ENCODE measurements around the gene PSENEN. TPM values are rescaled to one million over a fixed set of nuclear protein-coding genes. Genes with fewer than 3 reads are reported as not detected.

Gene PSENEN
- total and polyA plus RNA-seq, 2 experiments from 2014 or later = 20.6 to 175 TPM

- TF ChIP-seq ZNF462 (CRISPR knock-in tag; IDR thresholded peaks at IDR 0.05) = no peak
- TF ChIP-seq EZH2phosphoT487 (IDR thresholded peaks at IDR 0.05; ENCODE audit: unreplicated experiment) = no peak
- no peak for TF ChIP-seq ZNF331 (CRISPR knock-in tag; IDR thresholded peaks at IDR 0.05; ENCODE audit: low read depth)
- no peak for TF ChIP-seq NANOG (IDR thresholded peaks at IDR 0.05; ENCODE audit: borderline replicate concordance)
- TF ChIP-seq EZH2 (IDR thresholded peaks at IDR 0.05; ENCODE audit: low read depth, unreplicated experiment) = no peak
- no peak for TF ChIP-seq POLR2AphosphoS5 (IDR thresholded peaks at IDR 0.05; ENCODE audit: low read depth)
- no peak for TF ChIP-seq ZNF114 (CRISPR knock-in tag; IDR thresholded peaks at IDR 0.05)
Observed at GRCh38 chr19:35786299-35787160, 41.1 kb downstream of the PSENEN start (continued).

- no peak overlapping the region for H3K4me2 ChIP-seq
Observed at GRCh38 chr19:35787227-35787799, 41.9 kb downstream of the PSENEN start.

More at GRCh38 chr19:35787227-35787799, 41.9 kb downstream of the PSENEN start:
- ATAC-seq (no peak), DNase-seq (ENCODE audit: low spot score) (no peak)
- Histone ChIP-seq H3K27me3 (ENCODE audit: insufficient read depth) (no peaks in the 10 kb centered on the region), H3F3A (replicated peaks; ENCODE audit: low read depth) (0 out of 2 replicates have a peak, but pooled peaks cover 4% of the 10 kb centered on the region), H3K4me3 (no peak overlapping the region), H3K36me3 (ENCODE audit: insufficient read depth) (no peaks in the 10 kb centered on the region), H4K20me1 (replicated peaks; ENCODE audit: insufficient read depth) (no peaks in the 10 kb centered on the region), H3K79me2 (replicated peaks; ENCODE audit: insufficient read depth) (no peaks in the 10 kb centered on the region), H3K27ac (ENCODE audit: low read depth) (no peak overlapping the region), H3K4me1 (ENCODE audit: insufficient read depth) (peaks cover 5% of the 10 kb centered on the region; the same call in 1 of the 2 replicates), H3K9me2 (ENCODE audit: insufficient read depth) (no peaks in the 10 kb centered on the region), H2AFZ (no peak overlapping the region)
- H3K36me3 Mint-ChIP-seq (ENCODE audit: low read depth) = peaks cover 6% of the 10 kb centered on the region; the same call in 1 of the 3 replicates
- H3K9me3 Mint-ChIP-seq = no peaks in the 10 kb centered on the region
- H3K4me3 Mint-ChIP-seq = no peak overlapping the region
- peaks cover 25% of the 10 kb centered on the region for H3K27me3 Mint-ChIP-seq (ENCODE audit: insufficient read depth, low read depth, poor library complexity)
- peaks cover 26% of the 10 kb centered on the region for H3K4me1 Mint-ChIP-seq
- no peak for TF ChIP-seq ZNF114 (CRISPR knock-in tag; IDR thresholded peaks at IDR 0.05)
- no peak for TF ChIP-seq EZH2phosphoT487 (IDR thresholded peaks at IDR 0.05; ENCODE audit: unreplicated experiment)
- H3K27ac Mint-ChIP-seq = no peak overlapping the region

All from GM23338 (cell line).